GM10248 (cell line): ENCODE data around the gene WIPF3.

Experiments
- CTCF ChIA-PET: fragments of 300-600 bp; sonication (Branson Sonifier 250); formaldehyde crosslinking; extraction: SDS; loops from one replicate; lab custom pipeline; 2021; ENCODE audit warnings: antibody characterized with exemption; lab: Yijun Ruan, JAX
- POLR2A ChIA-PET: fragments of 350-650 bp; sonication (Branson Sonifier 250); formaldehyde crosslinking; extraction: SDS; loops from one replicate; lab custom pipeline; 2020; ENCODE audit warnings: antibody characterized with exemption; lab: Yijun Ruan, JAX
- DNase-seq: peaks from one replicate; pipeline ENCODE4 v3.0.0; 2012; ENCODE audit errors: extremely low spot score
- TF ChIP-seq, protein P1 (sequence below): IDR thresholded peaks from 2 replicates; pipeline ENCODE4 v1.5.1; 2012; ENCODE audit warnings: mild to moderate bottlenecking, low read depth; ENCODE audit errors: extremely low read depth, missing control alignments, control extremely low read depth

Gene WIPF3

DNA sequence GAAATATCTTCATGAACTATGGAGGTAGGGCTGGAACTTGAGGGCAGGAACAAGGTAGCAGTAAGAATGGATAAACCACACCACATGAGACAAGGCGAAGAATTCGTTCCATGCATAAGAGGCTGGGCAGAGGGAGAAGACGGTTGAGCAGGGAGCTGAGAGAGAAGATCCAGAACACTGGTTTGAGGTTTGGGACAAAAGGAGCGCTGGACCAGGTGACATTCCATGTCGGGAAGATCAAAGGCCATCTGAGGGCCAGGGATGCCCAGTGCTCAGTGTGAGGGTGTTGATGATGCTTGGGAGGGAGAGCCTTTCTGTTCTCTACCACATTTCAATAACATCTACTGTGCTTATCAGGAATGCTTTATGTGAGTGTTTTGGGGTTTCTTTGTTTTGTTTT is 52.8 kb downstream of the WIPF3 start:
- no peak for DNase-seq
- ChIA-PET CTCF (no interaction called here), POLR2A (no interaction called here)
- TF ChIP-seq, protein P1, sequence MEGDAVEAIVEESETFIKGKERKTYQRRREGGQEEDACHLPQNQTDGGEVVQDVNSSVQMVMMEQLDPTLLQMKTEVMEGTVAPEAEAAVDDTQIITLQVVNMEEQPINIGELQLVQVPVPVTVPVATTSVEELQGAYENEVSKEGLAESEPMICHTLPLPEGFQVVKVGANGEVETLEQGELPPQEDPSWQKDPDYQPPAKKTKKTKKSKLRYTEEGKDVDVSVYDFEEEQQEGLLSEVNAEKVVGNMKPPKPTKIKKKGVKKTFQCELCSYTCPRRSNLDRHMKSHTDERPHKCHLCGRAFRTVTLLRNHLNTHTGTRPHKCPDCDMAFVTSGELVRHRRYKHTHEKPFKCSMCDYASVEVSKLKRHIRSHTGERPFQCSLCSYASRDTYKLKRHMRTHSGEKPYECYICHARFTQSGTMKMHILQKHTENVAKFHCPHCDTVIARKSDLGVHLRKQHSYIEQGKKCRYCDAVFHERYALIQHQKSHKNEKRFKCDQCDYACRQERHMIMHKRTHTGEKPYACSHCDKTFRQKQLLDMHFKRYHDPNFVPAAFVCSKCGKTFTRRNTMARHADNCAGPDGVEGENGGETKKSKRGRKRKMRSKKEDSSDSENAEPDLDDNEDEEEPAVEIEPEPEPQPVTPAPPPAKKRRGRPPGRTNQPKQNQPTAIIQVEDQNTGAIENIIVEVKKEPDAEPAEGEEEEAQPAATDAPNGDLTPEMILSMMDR, result no peak

- POLR2A ChIA-PET, result no interaction called here
- CTCF ChIA-PET, result no interaction called here
- no peak for DNase-seq
- TF ChIP-seq, protein P1, result no peak
Observed at GRCh38 chr7:29859524-29860185, 53.3 kb downstream of the WIPF3 start.

DNA sequence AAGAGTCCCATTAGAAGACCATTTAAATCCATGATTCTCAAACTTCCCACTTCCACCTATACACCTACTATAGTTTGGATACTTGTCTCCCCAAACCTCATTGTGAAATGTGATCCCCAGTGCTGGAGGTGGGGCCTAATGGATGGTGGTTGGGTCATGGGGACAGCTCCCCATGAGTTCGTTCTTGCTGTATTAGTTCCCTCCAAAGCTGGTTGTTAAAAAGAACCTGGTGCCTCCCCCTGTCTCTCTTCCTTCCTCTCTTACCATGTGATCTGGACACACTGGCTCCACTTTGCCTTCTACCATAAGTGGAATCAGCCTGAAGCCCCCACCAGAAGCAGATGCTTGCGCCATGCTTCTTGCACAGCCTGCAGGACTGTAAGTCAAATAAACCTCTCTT is 53.9 kb downstream of the WIPF3 start:
- no peak for DNase-seq
- CTCF ChIA-PET, result interaction anchor here (1.3 kb wide), 1 partner anchor 61 kb away, joined by 3 read pairs; no protein-coding TSS in a partner anchor
- TF ChIP-seq, protein P1, result no peak
- POLR2A ChIA-PET, result no interaction called here

GRCh38 chr7:29861884-29862283 is 55.6 kb downstream of the WIPF3 start:
- no peak for DNase-seq
- ChIA-PET POLR2A (no interaction called here), CTCF (no interaction called here)
- TF ChIP-seq, protein P1, result no peak

GRCh38 chr7:29864656-29865055 is 58.3 kb downstream of the WIPF3 start:
- ChIA-PET POLR2A (no interaction called here), CTCF (no interaction called here)
- TF ChIP-seq, protein P1, result no peak
- no peak for DNase-seq

GRCh38 chr7:29865526-29865925 is 59.2 kb downstream of the WIPF3 start:
- ChIA-PET POLR2A (no interaction called here), CTCF (no interaction called here)
- DNase-seq, result no peak
- TF ChIP-seq, protein P1, result no peak
